HEK293T (cell line): Measurements from ENCODE around the gene PNPLA8.

Experiments
- BHLHE40 ChIP-seq: fragments of 450-650 bp; IDR thresholded peaks from 2 replicates; pipeline ENCODE4 v1.6.1; 2016; ENCODE audit warnings: mild to moderate bottlenecking, moderate library complexity, borderline replicate concordance
- FOXM1 ChIP-seq: fragments of 450-650 bp; IDR thresholded peaks from 2 replicates; pipeline ENCODE4 v1.6.1; 2017; ENCODE audit warnings: mild to moderate bottlenecking, borderline replicate concordance
- HDGF ChIP-seq: fragments of 450-650 bp; IDR thresholded peaks from 2 replicates; pipeline ENCODE4 v1.6.1; 2017; ENCODE audit warnings: antibody characterized with exemption, borderline replicate concordance
- SUZ12 ChIP-seq: fragments of 450-650 bp; IDR thresholded peaks from 2 replicates; pipeline ENCODE4 v1.6.1; 2016; ENCODE audit warnings: mild to moderate bottlenecking
- ZNF384 ChIP-seq: fragments of 450-650 bp; IDR thresholded peaks from 2 replicates; pipeline ENCODE4 v1.6.1; 2016

DNA sequence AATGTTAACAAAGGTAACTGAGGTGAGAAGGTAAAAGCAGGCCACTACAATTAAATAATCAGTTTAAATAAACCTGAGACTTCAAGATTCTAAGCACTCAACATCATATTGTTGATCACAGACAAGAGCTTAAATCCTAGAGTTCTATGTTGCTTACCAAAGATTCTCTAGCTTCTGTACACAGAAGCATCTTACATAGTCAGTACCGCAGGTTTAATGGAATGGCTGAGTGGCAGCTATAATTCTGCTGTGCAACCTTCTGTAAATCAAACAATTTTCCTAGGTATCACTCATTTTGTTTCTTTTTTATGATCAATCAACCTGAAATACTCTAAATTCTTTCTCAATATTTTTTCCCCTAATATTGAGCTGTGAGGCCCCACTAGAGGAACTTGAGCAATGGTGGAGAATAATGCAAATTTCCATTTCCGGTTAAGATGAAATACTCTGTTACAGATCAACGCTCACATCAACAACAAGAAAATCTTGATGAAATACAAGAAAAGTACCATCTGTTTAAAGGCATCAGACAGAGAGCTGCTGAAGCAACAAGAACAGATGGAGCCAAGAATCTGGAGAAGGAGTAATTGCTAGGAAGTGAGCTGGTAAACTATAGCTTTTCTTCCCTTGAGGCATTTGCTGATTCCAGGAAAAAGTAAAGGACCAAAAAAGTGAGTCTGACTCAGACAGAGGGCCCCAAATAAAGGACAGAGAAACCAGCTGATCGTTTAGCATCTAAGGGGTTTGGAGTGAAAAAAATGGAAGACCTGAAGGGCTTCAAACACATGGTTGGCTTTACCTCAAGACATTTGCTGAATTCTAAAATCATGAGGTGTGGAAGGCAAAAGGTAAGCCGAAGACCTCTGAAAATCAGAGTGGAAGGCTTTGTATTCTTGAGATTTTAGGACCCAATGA, 22.6 kb downstream of the PNPLA8 start:
- no peak for TF ChIP-seq SUZ12
- TF ChIP-seq FOXM1: no peak
- no peak for TF ChIP-seq ZNF384
- TF ChIP-seq BHLHE40: no peak
- TF ChIP-seq HDGF: no peak
